ENCODE measurements around the gene ZNF624.
A peak's percentile ranks its signal among the peaks of the same experiment; 100 is the strongest.
"Not testable (repeated sequence)": the region's sequence is repeated elsewhere in the genome, so short reads cannot be mapped to it uniquely, and the experiment has no call there.

Gene ZNF624

GRCh38 chr17:16653367-16654041 lies at the start of gene ZNF624:
ZNF624 (minus strand) TSS chr17:16653850.
- peak; percentile 23 for DNase-seq

- DNase-seq = not testable (repeated sequence)
Observed at GRCh38 chr17:16697603-16698002, 44.0 kb upstream of the ZNF624 start.

- not testable (repeated sequence) for DNase-seq
Observed at GRCh38 chr17:16690447-16690846, 36.8 kb upstream of the ZNF624 start.

GRCh38 chr17:16689731-16690281 lies 36.2 kb upstream of the ZNF624 start, which contains the start of gene CCDC144A:
CCDC144A (plus strand) TSS chr17:16690241; CDS start chr17:16690401, 160 bp downstream.
- DNase-seq = not testable (repeated sequence)

GRCh38 chr17:16687151-16687550 lies 33.5 kb upstream of the ZNF624 start:
- not testable (repeated sequence) for DNase-seq

- not testable (repeated sequence) for DNase-seq
Observed at GRCh38 chr17:16686019-16686418, 32.4 kb upstream of the ZNF624 start.

- not testable (repeated sequence) for DNase-seq
Observed at GRCh38 chr17:16683290-16684138, 29.9 kb upstream of the ZNF624 start.

GRCh38 chr17:16676676-16677268 lies 23.1 kb upstream of the ZNF624 start:
- DNase-seq = no peak

- not testable (repeated sequence) for DNase-seq
Observed at GRCh38 chr17:16666907-16667636, 13.4 kb upstream of the ZNF624 start.

GRCh38 chr17:16666553-16666906 lies 12.9 kb upstream of the ZNF624 start:
- DNase-seq = not testable (repeated sequence)

- DNase-seq = no peak
Observed at GRCh38 chr17:16662936-16663335, 9.3 kb upstream of the ZNF624 start.

GRCh38 chr17:16661217-16661616 lies 7.6 kb upstream of the ZNF624 start:
- DNase-seq = no peak

GRCh38 chr17:16652847-16653366 lies 743 bp downstream of the ZNF624 start:
- DNase-seq = no peak

- no peak for DNase-seq
Observed at GRCh38 chr17:16652252-16652651, 1.4 kb downstream of the ZNF624 start.

GRCh38 chr17:16649585-16649984 lies 4.1 kb downstream of the ZNF624 start:
- DNase-seq = no peak

- DNase-seq = no peak
Observed at GRCh38 chr17:16639438-16639837, 14.2 kb downstream of the ZNF624 start.

GRCh38 chr17:16623282-16623681 lies 30.4 kb downstream of the ZNF624 start:
- DNase-seq = no peak

- no peak for DNase-seq
Observed at GRCh38 chr17:16622540-16623277, 30.9 kb downstream of the ZNF624 start.

GRCh38 chr17:16617481-16618060 lies 36.1 kb downstream of the ZNF624 start:
- DNase-seq = no peak

- DNase-seq = no peak
Observed at GRCh38 chr17:16599537-16599936, 54.1 kb downstream of the ZNF624 start.
